ENCODE measurements around the gene PAQR5.
"Not testable (repeated sequence)": the region's sequence is repeated elsewhere in the genome, so short reads cannot be mapped to it uniquely, and the experiment has no call there.

Gene PAQR5

GRCh38 chr15:69293741-69294615, 4.7 kb upstream of the PAQR5 start:
- DNase-seq: no peak

- no peak for DNase-seq
Observed at GRCh38 chr15:69296606-69297005, 2.1 kb upstream of the PAQR5 start.

GRCh38 chr15:69297642-69298353, 914 bp upstream of the PAQR5 start:
- no peak for DNase-seq

GRCh38 chr15:69298354-69298696, 387 bp upstream of the PAQR5 start:
- no peak for DNase-seq

- no peak for DNase-seq
Observed at GRCh38 chr15:69299451-69299886, 757 bp downstream of the PAQR5 start.

GRCh38 chr15:69299943-69300588, 1.4 kb downstream of the PAQR5 start:
- no peak for DNase-seq

GRCh38 chr15:69301101-69301500, 2.4 kb downstream of the PAQR5 start:
- not testable (repeated sequence) for DNase-seq

- not testable (repeated sequence) for DNase-seq
Observed at GRCh38 chr15:69302087-69302486, 3.4 kb downstream of the PAQR5 start.

GRCh38 chr15:69302929-69303328, 4.2 kb downstream of the PAQR5 start:
- DNase-seq: no peak

- DNase-seq: no peak
Observed at GRCh38 chr15:69303337-69304181, 4.8 kb downstream of the PAQR5 start.

- DNase-seq: no peak
Observed at GRCh38 chr15:69304182-69304545, 5.5 kb downstream of the PAQR5 start.

GRCh38 chr15:69305204-69305931, 6.7 kb downstream of the PAQR5 start:
- DNase-seq: no peak

- DNase-seq: no peak
Observed at GRCh38 chr15:69305933-69306568, 7.3 kb downstream of the PAQR5 start.

- DNase-seq: no peak
Observed at GRCh38 chr15:69307939-69308338, 9.2 kb downstream of the PAQR5 start.

GRCh38 chr15:69308949-69309348, 10.2 kb downstream of the PAQR5 start:
- DNase-seq: no peak

GRCh38 chr15:69311319-69311721, 12.6 kb downstream of the PAQR5 start:
- DNase-seq: no peak

GRCh38 chr15:69313432-69314000, 14.8 kb downstream of the PAQR5 start:
- no peak for DNase-seq

- DNase-seq: no peak
Observed at GRCh38 chr15:69314131-69314530, 15.4 kb downstream of the PAQR5 start.

- DNase-seq: no peak
Observed at GRCh38 chr15:69314736-69315135, 16.0 kb downstream of the PAQR5 start.

- no peak for DNase-seq
Observed at GRCh38 chr15:69315402-69316110, 16.8 kb downstream of the PAQR5 start.

- no peak for DNase-seq
Observed at GRCh38 chr15:69316291-69316690, 17.6 kb downstream of the PAQR5 start.
